Kidney epithelial cell (primary cell): Measurements from ENCODE around the gene STIM2. TPM values are rescaled to one million over a fixed set of nuclear protein-coding genes. Genes with fewer than 3 reads are reported as not detected.

Source experiments
- DNase-seq: peaks from one replicate; pipeline ENCODE4 v3.0.0-alpha.2; 2010; ENCODE audit warnings: low read depth
- H3K27me3 ChIP-seq: 2 replicates; pipeline ENCODE4 v1.6.0; 2011; ENCODE audit warnings: low read length; ENCODE audit not compliant: control insufficient read depth, insufficient read depth
- H3K36me3 ChIP-seq: 2 replicates; pipeline ENCODE4 v1.5.1; 2011; ENCODE audit warnings: low read length; ENCODE audit not compliant: control insufficient read depth, insufficient read depth
- H3K4me3 ChIP-seq: 2 replicates; pipeline ENCODE4 v1.5.1; 2011; ENCODE audit warnings: low read depth, mild to moderate bottlenecking, control low read depth, low read length
- total RNA-seq: library from RNA; depleted of rRNA; stranded (reverse); fragments of >200 nt; gene quantifications from 2 replicates; pipeline ENCODE4 v1.2.3, GENCODE V29; 2015
- TF ChIP-seq, protein P1 (sequence below): IDR thresholded peaks from 2 replicates; pipeline ENCODE4 v1.5.1; 2011; ENCODE audit warnings: mild to moderate bottlenecking, moderate library complexity, low read length, control low read depth, inconsistent platforms; ENCODE audit not compliant: insufficient read depth, poor library complexity, severe bottlenecking

The STIM2 gene
- total RNA-seq, 1 donor from 2014 or later, result 12.0 TPM

GRCh38 chr4:26856906-26857277 is 3.7 kb upstream of the STIM2 start:
- DNase-seq, result no peak
- no peaks in the 10 kb centered on the region for H3K27me3 ChIP-seq
- H3K36me3 ChIP-seq, result no peaks in the 10 kb centered on the region
- peak overlapping the region; percentile 71 for H3K4me3 ChIP-seq
- TF ChIP-seq, protein P1, sequence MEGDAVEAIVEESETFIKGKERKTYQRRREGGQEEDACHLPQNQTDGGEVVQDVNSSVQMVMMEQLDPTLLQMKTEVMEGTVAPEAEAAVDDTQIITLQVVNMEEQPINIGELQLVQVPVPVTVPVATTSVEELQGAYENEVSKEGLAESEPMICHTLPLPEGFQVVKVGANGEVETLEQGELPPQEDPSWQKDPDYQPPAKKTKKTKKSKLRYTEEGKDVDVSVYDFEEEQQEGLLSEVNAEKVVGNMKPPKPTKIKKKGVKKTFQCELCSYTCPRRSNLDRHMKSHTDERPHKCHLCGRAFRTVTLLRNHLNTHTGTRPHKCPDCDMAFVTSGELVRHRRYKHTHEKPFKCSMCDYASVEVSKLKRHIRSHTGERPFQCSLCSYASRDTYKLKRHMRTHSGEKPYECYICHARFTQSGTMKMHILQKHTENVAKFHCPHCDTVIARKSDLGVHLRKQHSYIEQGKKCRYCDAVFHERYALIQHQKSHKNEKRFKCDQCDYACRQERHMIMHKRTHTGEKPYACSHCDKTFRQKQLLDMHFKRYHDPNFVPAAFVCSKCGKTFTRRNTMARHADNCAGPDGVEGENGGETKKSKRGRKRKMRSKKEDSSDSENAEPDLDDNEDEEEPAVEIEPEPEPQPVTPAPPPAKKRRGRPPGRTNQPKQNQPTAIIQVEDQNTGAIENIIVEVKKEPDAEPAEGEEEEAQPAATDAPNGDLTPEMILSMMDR, result no peak

DNA sequence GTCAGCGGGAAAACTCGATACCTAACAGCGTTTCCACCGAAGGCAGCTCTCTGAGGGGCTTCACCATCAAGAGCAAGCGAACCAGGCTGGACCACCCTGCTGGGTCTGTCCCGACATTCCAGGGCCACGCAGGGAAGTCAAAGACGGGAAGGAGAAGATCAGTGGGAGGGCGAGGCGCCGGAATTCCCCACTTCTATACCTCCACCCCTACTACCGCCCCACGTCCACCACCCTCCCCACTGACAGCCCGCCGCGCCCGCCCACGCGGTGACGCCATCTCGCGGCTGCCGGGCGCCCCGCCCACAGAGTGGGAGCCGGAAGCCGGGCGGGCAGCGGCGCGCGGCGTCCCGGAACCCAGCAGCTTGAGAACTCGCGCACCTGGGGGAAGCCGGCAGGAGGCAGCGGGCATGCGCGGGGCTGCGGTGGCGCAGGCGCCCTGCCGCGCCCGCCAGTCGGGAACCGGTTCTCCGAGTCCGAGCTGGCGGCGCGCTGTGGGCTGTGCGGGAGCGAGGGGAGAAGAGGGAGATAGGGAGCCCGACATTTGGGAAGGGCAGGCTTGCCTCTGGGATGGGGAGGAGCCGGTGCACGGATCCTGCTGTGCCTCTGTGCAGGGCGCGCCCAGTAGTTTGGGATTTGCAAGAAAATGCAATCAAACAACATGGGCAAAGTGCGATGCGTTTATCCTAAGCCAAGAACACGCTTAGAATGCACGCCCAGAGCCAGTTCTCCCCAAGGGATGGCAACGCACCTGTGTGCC is 3.2 kb upstream of the STIM2 start:
- H3K36me3 ChIP-seq, result no peaks in the 10 kb centered on the region
- TF ChIP-seq, protein P1, result no peak
- no peaks in the 10 kb centered on the region for H3K27me3 ChIP-seq
- peak; percentile 56 for DNase-seq
- peak overlapping the region; percentile 71 for H3K4me3 ChIP-seq

- Histone ChIP-seq H3K27me3 (no peaks in the 10 kb centered on the region), H3K4me3 (peak overlapping the region; percentile 71), H3K36me3 (no peaks in the 10 kb centered on the region)
- TF ChIP-seq, protein P1, result no peak
- DNase-seq, result no peak
Measured at GRCh38 chr4:26858035-26858918, 2.4 kb upstream of the STIM2 start.

GRCh38 chr4:26858947-26859401 is 1.7 kb upstream of the STIM2 start:
- TF ChIP-seq, protein P1, result no peak
- peak overlapping the region; percentile 71 for H3K4me3 ChIP-seq
- no peaks in the 10 kb centered on the region for H3K36me3 ChIP-seq
- DNase-seq, result no peak
- no peaks in the 10 kb centered on the region for H3K27me3 ChIP-seq

- no peak for DNase-seq
- Histone ChIP-seq H3K36me3 (no peaks in the 10 kb centered on the region), H3K27me3 (no peaks in the 10 kb centered on the region), H3K4me3 (peak overlapping the region; percentile 62)
- TF ChIP-seq, protein P1, result no peak
Measured at GRCh38 chr4:26859762-26860156, 882 bp upstream of the STIM2 start.
